ENCODE results near the gene LTBP2.

DNA sequence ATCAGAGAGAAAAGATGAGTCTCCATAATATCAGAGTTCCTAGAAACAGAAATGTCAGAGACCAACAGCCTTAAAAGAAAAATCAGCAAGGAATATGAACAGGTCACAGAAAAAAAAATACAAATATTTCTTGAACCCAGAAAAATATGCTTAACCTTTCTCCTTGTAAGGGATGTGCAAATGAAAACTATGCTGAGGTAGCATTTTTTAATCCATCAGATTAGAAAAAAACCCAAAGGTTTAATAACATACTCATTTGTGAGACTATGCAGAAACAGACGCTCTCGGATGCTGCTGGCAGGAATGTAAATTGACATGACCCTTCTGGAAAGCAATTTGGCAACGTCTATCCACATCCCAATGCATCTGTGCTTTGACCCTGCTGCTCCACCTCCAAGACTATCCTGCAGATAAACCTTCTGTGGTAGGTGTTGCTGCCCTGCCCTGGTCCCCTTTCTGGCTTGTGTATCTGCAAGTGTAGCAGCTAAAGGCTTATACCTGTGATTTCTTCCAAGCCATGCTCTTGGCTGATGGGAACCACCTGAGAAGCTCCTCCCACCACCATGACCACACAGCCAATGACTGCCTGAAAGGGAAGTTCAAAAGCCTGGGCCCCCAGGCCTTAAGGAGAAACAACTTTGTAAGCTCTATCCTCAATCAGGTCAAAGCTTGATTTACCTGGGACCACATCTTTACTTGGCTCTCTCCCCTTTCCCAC lies 49.4 kb downstream of the LTBP2 start:
- TF ChIP-seq CTCF (IDR thresholded peaks at IDR 0.05) = no peak
- TF ChIP-seq EP300 (IDR thresholded peaks at IDR 0.05) = no peak

All from sigmoid colon (tissue), 4 donors.